Activated CD8-positive, alpha-beta memory T cell treated with anti-CD3 and anti-CD28 coated beads for 1 hour (primary cell): ENCODE results near the gene TSSK6.
A peak's percentile ranks its signal among the peaks of the same experiment; 100 is the strongest.
"Not testable (repeated sequence)": the region's sequence is repeated elsewhere in the genome, so short reads cannot be mapped to it uniquely, and the experiment has no call there.

Experiments used
- DNase-seq, 2 donors: peaks; one replicate each; pipeline ENCODE4 v3.0.0-alpha.2; 2020; ENCODE audit warnings: low read depth in 1 of 2; ENCODE audit errors: extremely low read depth in 1 of 2

TSSK6 gene

GRCh38 chr19:19488875-19489690 lies 26.3 kb downstream of the TSSK6 start:
- DNase-seq, result peak; percentile 72 to 74

GRCh38 chr19:19487950-19488874 lies 27.1 kb downstream of the TSSK6 start:
- DNase-seq, result no peak

GRCh38 chr19:19487077-19487949 lies 28.0 kb downstream of the TSSK6 start:
- no peak for DNase-seq

- DNase-seq, result no peak
Observed at GRCh38 chr19:19486343-19487076, 28.8 kb downstream of the TSSK6 start.

GRCh38 chr19:19485998-19486290 lies 29.4 kb downstream of the TSSK6 start:
- no peak for DNase-seq

- DNase-seq, result no peak
Observed at GRCh38 chr19:19485161-19485997, 30.0 kb downstream of the TSSK6 start.

- no peak for DNase-seq
Observed at GRCh38 chr19:19482809-19483596, 32.3 kb downstream of the TSSK6 start.

- DNase-seq, result no peak
Observed at GRCh38 chr19:19480688-19481087, 34.7 kb downstream of the TSSK6 start.

GRCh38 chr19:19477705-19478383 lies 37.5 kb downstream of the TSSK6 start:
- DNase-seq, result no peak

- DNase-seq, result no peak
Observed at GRCh38 chr19:19475849-19476828, 39.2 kb downstream of the TSSK6 start.

- no peak for DNase-seq
Observed at GRCh38 chr19:19475015-19475765, 40.2 kb downstream of the TSSK6 start.

GRCh38 chr19:19472106-19472505 lies 43.2 kb downstream of the TSSK6 start:
- not testable (repeated sequence) for DNase-seq

- no peak for DNase-seq
Observed at GRCh38 chr19:19471682-19472081, 43.7 kb downstream of the TSSK6 start.

GRCh38 chr19:19470579-19470978 lies 44.8 kb downstream of the TSSK6 start:
- no peak for DNase-seq

- no peak for DNase-seq
Observed at GRCh38 chr19:19468424-19469050, 46.8 kb downstream of the TSSK6 start.

GRCh38 chr19:19466201-19466600 lies 49.1 kb downstream of the TSSK6 start:
- no peak for DNase-seq
